Thoracic aorta (tissue), 2 donors: ENCODE results near the gene MAOA. TPM values are rescaled to one million over a fixed set of nuclear protein-coding genes. Genes with fewer than 3 reads are reported as not detected.

Experiments used
- ATAC-seq: fragments of 150-250 bp; one replicate; pipeline ENCODE4 v1.8.0; 2017; ENCODE audit warnings: low read depth; ENCODE audit not compliant: insufficient number of reproducible peaks, low FRiP score
- DNase-seq: peaks from one replicate; pipeline ENCODE4 v3.0.0-alpha.2; 2020; ENCODE audit warnings: low spot score
- H3K27ac ChIP-seq, 2 donors: fragments of 200-600 bp; sonication (generic); 1 replicate in 1 of 2; 2 replicates in 1 of 2; pipeline ENCODE4 v1.5.1; 2016; ENCODE audit warnings: mild to moderate bottlenecking in 2 of 2, moderate library complexity in 2 of 2
- H3K27me3 ChIP-seq: fragments of 200-600 bp; sonication (generic); replicated peaks from 2 replicates; pipeline ENCODE4 v1.6.0; 2016; ENCODE audit warnings: mild to moderate bottlenecking; ENCODE audit not compliant: insufficient read depth
- H3K36me3 ChIP-seq: fragments of 200-600 bp; sonication (generic); one replicate; pipeline ENCODE4 v1.5.1; 2016
- H3K4me1 ChIP-seq, 2 donors: fragments of 200-600 bp; sonication (generic); 1 replicate in 1 of 2; 2 replicates in 1 of 2; pipeline versions ENCODE4 v1.5.1 to v1.6.0; 2016; ENCODE audit warnings: low read depth in 2 of 2, mild to moderate bottlenecking in 1 of 2; ENCODE audit not compliant: control insufficient read depth in 1 of 2
- H3K4me3 ChIP-seq: fragments of 200-600 bp; sonication (generic); 2 replicates; pipeline ENCODE4 v1.5.1; 2016; ENCODE audit warnings: mild to moderate bottlenecking
- H3K9me3 ChIP-seq: fragments of 200-600 bp; sonication (generic); 2 replicates; pipeline ENCODE4 v1.5.1; 2016
- CTCF ChIP-seq: fragments of 200-600 bp; sonication (generic); IDR thresholded peaks from one replicate; pipeline ENCODE4 v1.5.1; 2019; ENCODE audit warnings: antibody characterized with exemption
- total RNA-seq, 2 donors: library from RNA; depleted of rRNA; stranded (reverse); fragments of >200 nt; gene quantifications; one replicate each; pipeline versions ENCODE4 v1.1.0 to v1.2.3, GENCODE V29; 2016

MAOA gene
- total RNA-seq, 2 donors from 2014 or later, result 85.1 to 98.2 TPM

GRCh38 chrX:43716696-43717095 lies 60.6 kb downstream of the MAOA start:
- Histone ChIP-seq H3K4me3 (no peak overlapping the region), H3K36me3 (no peaks in the 10 kb centered on the region), H3K27me3 (no peaks in the 10 kb centered on the region), H3K9me3 (no peaks in the 10 kb centered on the region), H3K4me1 (no peaks in the 10 kb centered on the region), H3K27ac (no peak overlapping the region)
- TF ChIP-seq CTCF, result no peak
- DNase-seq (no peak), ATAC-seq (no peak)

GRCh38 chrX:43717161-43717560 lies 61.1 kb downstream of the MAOA start:
- Histone ChIP-seq H3K9me3 (no peaks in the 10 kb centered on the region), H3K4me3 (no peak overlapping the region), H3K27me3 (no peaks in the 10 kb centered on the region), H3K4me1 (no peaks in the 10 kb centered on the region), H3K36me3 (no peaks in the 10 kb centered on the region), H3K27ac (no peak overlapping the region)
- no peak for TF ChIP-seq CTCF
- ATAC-seq (no peak), DNase-seq (no peak)

- Histone ChIP-seq H3K27ac (no peak overlapping the region), H3K4me3 (no peak overlapping the region), H3K4me1 (no peaks in the 10 kb centered on the region), H3K36me3 (no peaks in the 10 kb centered on the region), H3K27me3 (no peaks in the 10 kb centered on the region), H3K9me3 (no peaks in the 10 kb centered on the region)
- ATAC-seq (no peak), DNase-seq (no peak)
- TF ChIP-seq CTCF, result no peak
Measured at GRCh38 chrX:43718081-43718480, 62.0 kb downstream of the MAOA start.

GRCh38 chrX:43718546-43718945 lies 62.4 kb downstream of the MAOA start:
- Histone ChIP-seq H3K27me3 (no peaks in the 10 kb centered on the region), H3K4me3 (no peak overlapping the region), H3K9me3 (no peaks in the 10 kb centered on the region), H3K27ac (no peak overlapping the region), H3K4me1 (no peaks in the 10 kb centered on the region), H3K36me3 (no peaks in the 10 kb centered on the region)
- no peak for TF ChIP-seq CTCF
- no peak for DNase-seq
- no peak for ATAC-seq

- DNase-seq (no peak), ATAC-seq (no peak)
- no peaks in the 10 kb centered on the region for H3K36me3 ChIP-seq
- no peak overlapping the region for H3K4me3 ChIP-seq
- no peak for TF ChIP-seq CTCF
- no peak overlapping the region for H3K27ac ChIP-seq
- no peaks in the 10 kb centered on the region for H3K9me3 ChIP-seq
- H3K4me1 ChIP-seq, result no peaks in the 10 kb centered on the region
- H3K27me3 ChIP-seq, result no peaks in the 10 kb centered on the region
Measured at GRCh38 chrX:43718956-43719355, 62.9 kb downstream of the MAOA start.
